Measurements from ENCODE around the gene TTLL8. TPM values are rescaled to one million over a fixed set of nuclear protein-coding genes. Genes with fewer than 3 reads are reported as not detected.

Gene TTLL8
- total RNA-seq, 6 experiments from 2014 or later: not detected

DNA sequence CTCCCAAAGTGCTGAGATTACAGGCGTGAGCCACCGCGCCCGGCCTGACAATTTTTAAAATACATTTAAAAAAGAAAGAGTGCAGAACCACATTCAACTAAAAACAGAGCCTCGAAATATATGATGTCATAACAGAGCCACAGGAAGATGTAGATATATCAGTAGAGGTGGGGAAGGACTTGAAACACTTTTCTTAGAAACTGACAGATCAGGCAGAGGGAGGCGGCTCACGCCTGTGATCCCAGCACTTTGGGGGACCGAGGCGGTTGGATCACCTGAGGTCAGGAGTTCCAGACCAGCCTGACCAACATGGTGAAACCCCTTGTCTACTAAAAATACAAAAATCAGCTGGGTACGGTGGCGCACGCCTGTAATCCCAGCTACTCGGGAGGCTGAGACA is 20.1 kb upstream of the TTLL8 start:
- peak in 1 of 3 donors; percentile 14 for DNase-seq
- no peaks in the 10 kb centered on the region for H3K27me3 ChIP-seq
- H3K4me1 ChIP-seq: no peaks in the 10 kb centered on the region
- no peaks in the 10 kb centered on the region for H3K36me3 ChIP-seq
- no peak overlapping the region for H3K27ac ChIP-seq
- intact Hi-C loops (cut with DNase I): no loop called here
- no peaks in the 10 kb centered on the region for H3K9me3 ChIP-seq
- WGBS (ENCODE audit: insufficient coverage, low coverage, low lambda C conversion rate, missing lambda C conversion rate): 79% methylated on average over 7 of the region's 13 CpGs
- H3K4me3 ChIP-seq: no peak overlapping the region
- ATAC-seq: no peak
- TF ChIP-seq, protein P1, sequence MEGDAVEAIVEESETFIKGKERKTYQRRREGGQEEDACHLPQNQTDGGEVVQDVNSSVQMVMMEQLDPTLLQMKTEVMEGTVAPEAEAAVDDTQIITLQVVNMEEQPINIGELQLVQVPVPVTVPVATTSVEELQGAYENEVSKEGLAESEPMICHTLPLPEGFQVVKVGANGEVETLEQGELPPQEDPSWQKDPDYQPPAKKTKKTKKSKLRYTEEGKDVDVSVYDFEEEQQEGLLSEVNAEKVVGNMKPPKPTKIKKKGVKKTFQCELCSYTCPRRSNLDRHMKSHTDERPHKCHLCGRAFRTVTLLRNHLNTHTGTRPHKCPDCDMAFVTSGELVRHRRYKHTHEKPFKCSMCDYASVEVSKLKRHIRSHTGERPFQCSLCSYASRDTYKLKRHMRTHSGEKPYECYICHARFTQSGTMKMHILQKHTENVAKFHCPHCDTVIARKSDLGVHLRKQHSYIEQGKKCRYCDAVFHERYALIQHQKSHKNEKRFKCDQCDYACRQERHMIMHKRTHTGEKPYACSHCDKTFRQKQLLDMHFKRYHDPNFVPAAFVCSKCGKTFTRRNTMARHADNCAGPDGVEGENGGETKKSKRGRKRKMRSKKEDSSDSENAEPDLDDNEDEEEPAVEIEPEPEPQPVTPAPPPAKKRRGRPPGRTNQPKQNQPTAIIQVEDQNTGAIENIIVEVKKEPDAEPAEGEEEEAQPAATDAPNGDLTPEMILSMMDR (IDR thresholded peaks at IDR 0.05): no peak
- no peak for TF ChIP-seq POLR2A (IDR thresholded peaks at IDR 0.05)

DNA sequence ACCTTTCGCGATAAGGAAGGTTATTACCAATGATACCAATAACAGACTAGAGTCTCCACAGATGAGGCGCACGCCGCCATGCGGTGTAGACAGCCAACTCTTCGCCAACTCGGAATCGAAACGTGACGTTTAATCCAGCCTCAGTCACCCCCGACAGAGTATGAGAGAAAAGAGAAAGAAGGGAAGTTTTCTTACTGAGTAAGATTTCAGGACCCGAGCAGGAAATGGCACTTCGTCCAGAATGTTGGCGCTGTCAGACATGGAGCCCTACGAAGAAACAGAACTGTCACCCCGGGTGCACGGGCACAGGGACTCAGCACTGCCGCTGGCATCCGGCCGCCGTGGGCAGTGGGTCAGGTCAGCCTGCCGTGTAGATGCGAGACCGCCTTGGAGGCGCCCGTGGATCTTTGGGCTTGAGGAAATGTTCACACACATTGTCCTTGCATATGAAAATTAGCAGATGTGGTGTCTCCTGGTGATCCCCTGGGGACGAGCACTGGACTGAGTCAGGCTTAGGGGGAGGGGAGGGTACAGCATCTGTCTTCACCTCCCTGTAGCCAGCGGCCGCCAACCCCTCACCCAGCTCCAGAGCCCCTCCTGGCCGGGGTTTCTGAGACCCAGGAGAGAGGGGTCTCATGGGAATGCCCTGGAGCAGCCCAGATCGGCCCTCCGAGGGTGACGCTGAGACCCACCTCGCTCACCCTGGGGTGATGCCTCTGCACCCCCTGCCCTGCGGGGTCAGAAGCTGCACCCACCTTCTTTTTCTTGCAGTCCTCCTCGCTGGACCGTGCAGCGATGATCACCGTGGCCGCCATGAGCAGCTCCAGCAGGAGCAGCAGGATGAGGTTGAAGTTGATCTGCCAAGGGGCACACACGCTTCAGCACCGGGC is 18.8 kb upstream of the TTLL8 start:
- Histone ChIP-seq H3K9me3 (no peaks in the 10 kb centered on the region), H3K36me3 (no peaks in the 10 kb centered on the region), H3K27me3 (no peaks in the 10 kb centered on the region), H3K27ac (no peak overlapping the region), H3K4me1 (no peaks in the 10 kb centered on the region), H3K4me3 (no peak overlapping the region)
- WGBS (ENCODE audit: insufficient coverage, low coverage, low lambda C conversion rate, missing lambda C conversion rate): 70% methylated on average over 13 of the region's 43 CpGs
- ATAC-seq (no peak), DNase-seq (peak in 1 of 3 donors; percentile 49)
- TF ChIP-seq, protein P1 (IDR thresholded peaks at IDR 0.05): no peak
- no peak for TF ChIP-seq POLR2A (IDR thresholded peaks at IDR 0.05)
- intact Hi-C loops (cut with DNase I): no loop called here

DNA sequence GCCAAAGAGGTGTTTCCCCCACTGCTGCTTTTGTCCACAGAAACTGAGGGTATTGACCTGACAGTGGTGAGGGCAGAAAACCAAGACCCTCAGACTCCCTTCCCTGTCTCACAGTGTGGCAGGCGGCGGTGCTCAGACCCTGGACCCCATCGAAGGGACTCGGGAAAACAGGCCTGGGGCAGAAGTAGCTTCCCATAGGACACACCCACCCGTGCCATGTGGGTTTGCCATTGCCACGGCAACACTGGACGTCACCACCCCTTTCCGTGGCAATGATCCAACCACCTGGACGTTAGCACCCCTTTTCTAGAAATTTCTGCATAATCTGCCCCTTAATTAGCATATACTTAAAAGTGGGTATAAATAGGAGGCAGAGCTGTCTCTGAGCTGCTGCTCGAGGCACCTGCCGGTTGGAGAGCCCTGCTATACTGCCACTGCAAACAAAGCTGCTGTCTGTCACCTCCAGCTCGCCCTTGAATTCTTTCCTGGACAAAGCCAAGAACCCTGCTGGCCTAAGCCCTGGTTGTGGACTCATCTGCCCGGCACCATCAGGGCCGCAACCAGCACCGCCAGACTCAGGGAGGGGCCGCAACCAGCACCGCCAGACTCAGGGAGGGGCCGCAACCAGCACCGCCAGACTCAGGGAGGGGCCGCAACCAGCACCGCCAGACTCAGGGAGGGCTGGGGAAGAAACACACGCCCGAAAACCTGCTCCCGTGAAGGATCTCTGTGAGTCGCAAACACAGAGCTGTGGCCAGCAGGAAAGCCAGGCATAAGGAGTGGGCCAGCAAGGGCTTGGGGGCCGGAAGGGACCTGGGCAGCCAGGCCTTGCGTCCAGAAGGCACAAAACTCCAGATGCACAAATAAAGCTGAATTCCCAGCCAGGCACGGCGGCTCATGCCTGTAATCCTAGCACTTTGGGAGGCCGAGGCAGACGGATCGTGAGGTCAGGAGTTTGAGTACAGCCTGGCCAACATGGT is 16.7 kb upstream of the TTLL8 start:
- DNase-seq (no peak), ATAC-seq (no peak)
- no peaks in the 10 kb centered on the region for H3K9me3 ChIP-seq
- no peaks in the 10 kb centered on the region for H3K36me3 ChIP-seq
- H3K27ac ChIP-seq: no peak overlapping the region
- intact Hi-C loops (cut with DNase I): no loop called here
- TF ChIP-seq, protein P1 (IDR thresholded peaks at IDR 0.05): no peak
- TF ChIP-seq POLR2A (IDR thresholded peaks at IDR 0.05): no peak
- no peaks in the 10 kb centered on the region for H3K4me1 ChIP-seq
- no peak overlapping the region for H3K4me3 ChIP-seq
- no peaks in the 10 kb centered on the region for H3K27me3 ChIP-seq
- 66% methylated on average over 9 of the region's 32 CpGs for WGBS (ENCODE audit: insufficient coverage, low coverage, low lambda C conversion rate, missing lambda C conversion rate)

DNA sequence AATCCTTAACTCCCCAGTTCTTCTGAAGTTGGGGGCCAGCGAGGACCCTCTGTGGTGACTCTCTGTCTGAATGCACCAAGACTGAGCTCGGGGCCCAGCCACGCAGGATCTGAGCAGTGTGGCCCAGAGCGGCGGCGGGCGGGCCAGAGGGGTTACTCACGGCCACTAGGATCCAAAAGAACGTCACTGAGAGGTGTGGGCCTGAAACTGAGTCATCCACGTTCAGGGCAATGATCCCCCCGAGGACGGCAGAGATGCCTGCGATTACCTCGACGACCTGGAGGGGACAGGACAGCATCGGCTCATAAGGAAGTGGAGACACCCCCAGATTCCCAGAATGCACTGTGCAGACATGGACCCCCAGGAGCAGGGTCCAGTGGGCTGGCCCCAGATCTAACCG is 16.0 kb upstream of the TTLL8 start:
- DNase-seq: no peak
- Histone ChIP-seq H3K36me3 (no peaks in the 10 kb centered on the region), H3K4me3 (no peak overlapping the region), H3K9me3 (no peaks in the 10 kb centered on the region), H3K27me3 (no peaks in the 10 kb centered on the region), H3K27ac (no peak overlapping the region), H3K4me1 (no peaks in the 10 kb centered on the region)
- intact Hi-C loops (cut with DNase I): no loop called here
- no peak for TF ChIP-seq POLR2A (IDR thresholded peaks at IDR 0.05)
- TF ChIP-seq, protein P1 (IDR thresholded peaks at IDR 0.05): no peak
- whole genome bisulfite sequencing (ENCODE audit: insufficient coverage, low coverage, low lambda C conversion rate, missing lambda C conversion rate): 60% methylated on average over 6 of the region's 17 CpGs
- no peak for ATAC-seq
